ENCODE results near the gene OR8B4.

OR8B4 gene

DNA sequence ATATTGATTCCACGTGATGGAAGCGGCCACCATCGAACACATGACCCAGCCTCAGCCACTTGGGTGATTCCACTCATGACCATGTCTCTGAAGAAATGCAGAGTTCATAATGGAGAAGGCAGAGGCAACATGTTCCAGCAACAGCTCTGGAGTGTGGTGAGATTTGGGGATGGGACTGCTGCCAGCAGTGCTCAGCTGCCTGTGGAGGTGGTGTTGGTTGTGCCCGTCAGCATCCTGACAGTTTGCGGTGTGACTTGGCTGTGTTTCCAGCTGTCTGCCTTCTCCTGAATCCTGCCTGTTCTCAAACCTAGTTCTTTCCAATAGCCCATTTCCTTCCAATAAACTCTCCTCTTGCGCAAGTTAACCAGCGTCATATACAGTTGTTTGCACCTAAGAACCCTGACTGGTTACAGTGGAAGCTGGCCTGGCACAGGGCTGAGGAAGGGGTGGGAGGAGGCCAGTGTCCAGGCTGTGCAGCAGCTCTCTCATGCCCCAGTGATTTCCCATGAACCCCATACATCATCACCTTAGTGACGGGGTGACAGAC, 42.8 kb upstream of the OR8B4 start:
- H3K4me2 ChIP-seq (ENCODE audit: low read length) = no peak overlapping the region
- H3K79me2 ChIP-seq (ENCODE audit: low read length) = no peaks in the 10 kb centered on the region
- 0 out of 2 replicates have a peak, but pooled peaks cover 6% of the 10 kb centered on the region for H3K27me3 ChIP-seq (ENCODE audit: low read depth, low read length)
- TF ChIP-seq, protein P1, sequence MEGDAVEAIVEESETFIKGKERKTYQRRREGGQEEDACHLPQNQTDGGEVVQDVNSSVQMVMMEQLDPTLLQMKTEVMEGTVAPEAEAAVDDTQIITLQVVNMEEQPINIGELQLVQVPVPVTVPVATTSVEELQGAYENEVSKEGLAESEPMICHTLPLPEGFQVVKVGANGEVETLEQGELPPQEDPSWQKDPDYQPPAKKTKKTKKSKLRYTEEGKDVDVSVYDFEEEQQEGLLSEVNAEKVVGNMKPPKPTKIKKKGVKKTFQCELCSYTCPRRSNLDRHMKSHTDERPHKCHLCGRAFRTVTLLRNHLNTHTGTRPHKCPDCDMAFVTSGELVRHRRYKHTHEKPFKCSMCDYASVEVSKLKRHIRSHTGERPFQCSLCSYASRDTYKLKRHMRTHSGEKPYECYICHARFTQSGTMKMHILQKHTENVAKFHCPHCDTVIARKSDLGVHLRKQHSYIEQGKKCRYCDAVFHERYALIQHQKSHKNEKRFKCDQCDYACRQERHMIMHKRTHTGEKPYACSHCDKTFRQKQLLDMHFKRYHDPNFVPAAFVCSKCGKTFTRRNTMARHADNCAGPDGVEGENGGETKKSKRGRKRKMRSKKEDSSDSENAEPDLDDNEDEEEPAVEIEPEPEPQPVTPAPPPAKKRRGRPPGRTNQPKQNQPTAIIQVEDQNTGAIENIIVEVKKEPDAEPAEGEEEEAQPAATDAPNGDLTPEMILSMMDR (IDR thresholded peaks at IDR 0.05; ENCODE audit: low read depth, low read length) = no peak
- no peak for TF ChIP-seq EZH2phosphoT487 (IDR thresholded peaks at IDR 0.05; ENCODE audit: low read depth)
- H4K20me1 ChIP-seq (ENCODE audit: insufficient read depth, low read length) = no peaks in the 10 kb centered on the region
- no peak overlapping the region for H3K9ac ChIP-seq (ENCODE audit: low read length)
- H3K4me1 ChIP-seq (ENCODE audit: low read length) = no peaks in the 10 kb centered on the region
- H3K36me3 ChIP-seq (replicated peaks; ENCODE audit: low read depth, low read length) = no peaks in the 10 kb centered on the region
- no peak overlapping the region for H2AFZ ChIP-seq (ENCODE audit: low read depth, low read length)
- no peak overlapping the region for H3K4me3 ChIP-seq (ENCODE audit: low read length)
- no peaks in the 10 kb centered on the region for H3K9me3 ChIP-seq (ENCODE audit: insufficient read depth, low read length)
- H3K27ac ChIP-seq (ENCODE audit: low read length) = no peak overlapping the region

DNA sequence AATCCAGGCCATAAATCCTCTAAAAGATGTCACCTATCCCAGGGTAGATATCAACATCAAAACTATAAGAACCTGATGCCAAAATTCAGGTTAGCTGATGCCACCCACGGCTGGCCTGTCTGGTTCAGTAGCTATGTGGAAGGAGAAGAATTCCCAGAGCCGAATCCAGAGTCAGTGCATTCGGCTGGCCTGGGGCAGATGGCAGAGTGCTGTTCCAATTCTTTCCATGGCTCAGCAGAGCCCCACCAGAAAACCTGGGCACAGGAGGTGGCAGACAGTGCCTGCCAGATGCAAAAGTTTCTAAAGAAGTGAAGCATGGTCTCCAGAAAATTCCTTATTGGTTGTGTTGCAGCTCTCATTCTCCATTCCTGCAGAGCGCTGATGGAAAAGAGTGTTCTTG, 40.7 kb upstream of the OR8B4 start:
- Histone ChIP-seq H4K20me1 (ENCODE audit: insufficient read depth, low read length) (no peaks in the 10 kb centered on the region), H3K9ac (ENCODE audit: low read length) (no peak overlapping the region), H3K27me3 (ENCODE audit: low read depth, low read length) (0 out of 2 replicates have a peak, but pooled peaks cover 6% of the 10 kb centered on the region), H2AFZ (ENCODE audit: low read depth, low read length) (no peak overlapping the region), H3K36me3 (replicated peaks; ENCODE audit: low read depth, low read length) (no peaks in the 10 kb centered on the region), H3K4me2 (ENCODE audit: low read length) (no peak overlapping the region), H3K4me3 (ENCODE audit: low read length) (no peak overlapping the region), H3K27ac (ENCODE audit: low read length) (no peak overlapping the region), H3K4me1 (ENCODE audit: low read length) (no peaks in the 10 kb centered on the region), H3K9me3 (ENCODE audit: insufficient read depth, low read length) (no peaks in the 10 kb centered on the region), H3K79me2 (ENCODE audit: low read length) (no peaks in the 10 kb centered on the region)
- TF ChIP-seq EZH2phosphoT487 (IDR thresholded peaks at IDR 0.05; ENCODE audit: low read depth) = no peak
- TF ChIP-seq, protein P1 (IDR thresholded peaks at IDR 0.05; ENCODE audit: low read depth, low read length) = no peak

DNA sequence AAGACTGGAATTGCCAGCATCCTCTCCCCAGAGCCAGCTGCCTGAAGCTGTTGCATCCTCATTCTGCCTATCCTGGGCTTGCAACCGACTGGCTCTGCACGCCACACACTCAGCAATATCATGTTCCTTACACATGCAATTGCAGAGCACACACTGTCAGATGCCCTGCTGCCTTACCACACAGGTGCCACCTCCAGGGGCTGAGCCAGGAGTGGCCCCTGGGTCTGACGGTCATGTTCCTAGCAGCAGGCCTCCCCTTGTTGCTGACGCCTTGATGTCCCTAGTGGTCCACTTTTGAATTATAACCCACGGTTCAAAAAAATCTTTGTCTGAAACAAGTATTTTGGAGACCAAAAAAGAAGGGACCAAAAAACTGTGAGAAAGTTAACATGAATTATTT, 39.3 kb upstream of the OR8B4 start:
- 0 out of 2 replicates have a peak, but pooled peaks cover 6% of the 10 kb centered on the region for H3K27me3 ChIP-seq (ENCODE audit: low read depth, low read length)
- H3K27ac ChIP-seq (ENCODE audit: low read length) = no peak overlapping the region
- no peak overlapping the region for H3K4me2 ChIP-seq (ENCODE audit: low read length)

DNA sequence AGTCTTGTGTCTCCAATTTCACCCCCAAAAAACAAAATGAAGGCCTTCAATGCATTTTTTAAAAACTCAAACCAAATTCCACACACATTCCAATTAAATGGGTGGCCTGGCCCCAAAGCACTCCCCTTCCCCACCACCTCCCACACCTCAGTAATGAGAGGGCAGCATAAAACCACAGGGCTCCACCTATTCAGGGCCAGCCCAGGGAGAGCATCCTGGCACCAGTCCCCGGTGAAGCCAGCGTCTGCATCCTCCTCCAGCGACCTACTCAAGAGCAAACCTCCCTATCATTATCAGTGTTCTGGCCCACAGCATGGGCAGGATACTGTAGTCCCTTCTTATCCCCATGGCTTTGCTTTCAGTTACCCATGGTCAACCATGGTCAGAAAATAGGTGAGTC, 38.7 kb upstream of the OR8B4 start:
- H3K9ac ChIP-seq (ENCODE audit: low read length) = no peak overlapping the region
- no peak overlapping the region for H3K27ac ChIP-seq (ENCODE audit: low read length)
- no peaks in the 10 kb centered on the region for H3K4me1 ChIP-seq (ENCODE audit: low read length)
- no peaks in the 10 kb centered on the region for H3K9me3 ChIP-seq (ENCODE audit: insufficient read depth, low read length)
- H3K4me3 ChIP-seq (ENCODE audit: low read length) = no peak overlapping the region
- H2AFZ ChIP-seq (ENCODE audit: low read depth, low read length) = no peak overlapping the region
- TF ChIP-seq, protein P1 (IDR thresholded peaks at IDR 0.05; ENCODE audit: low read depth, low read length) = no peak
- TF ChIP-seq EZH2phosphoT487 (IDR thresholded peaks at IDR 0.05; ENCODE audit: low read depth) = no peak
- 0 out of 2 replicates have a peak, but pooled peaks cover 6% of the 10 kb centered on the region for H3K27me3 ChIP-seq (ENCODE audit: low read depth, low read length)
- H3K36me3 ChIP-seq (replicated peaks; ENCODE audit: low read depth, low read length) = no peaks in the 10 kb centered on the region
- no peak overlapping the region for H3K4me2 ChIP-seq (ENCODE audit: low read length)
- H3K79me2 ChIP-seq (ENCODE audit: low read length) = no peaks in the 10 kb centered on the region
- H4K20me1 ChIP-seq (ENCODE audit: insufficient read depth, low read length) = no peaks in the 10 kb centered on the region

More for the DNA sequence above, 39.3 kb upstream of the OR8B4 start:
- TF ChIP-seq, protein P1 (IDR thresholded peaks at IDR 0.05; ENCODE audit: low read depth, low read length) = no peak
- TF ChIP-seq EZH2phosphoT487 (IDR thresholded peaks at IDR 0.05; ENCODE audit: low read depth) = no peak
- Histone ChIP-seq H3K36me3 (replicated peaks; ENCODE audit: low read depth, low read length) (no peaks in the 10 kb centered on the region), H3K4me3 (ENCODE audit: low read length) (no peak overlapping the region), H3K9ac (ENCODE audit: low read length) (no peak overlapping the region), H3K79me2 (ENCODE audit: low read length) (no peaks in the 10 kb centered on the region), H3K9me3 (ENCODE audit: insufficient read depth, low read length) (no peaks in the 10 kb centered on the region), H4K20me1 (ENCODE audit: insufficient read depth, low read length) (no peaks in the 10 kb centered on the region), H3K4me1 (ENCODE audit: low read length) (no peaks in the 10 kb centered on the region), H2AFZ (ENCODE audit: low read depth, low read length) (no peak overlapping the region)

Data from OCI-LY3 (cell line).